Ishikawa (cell line): Measurements from ENCODE around the gene PLAAT3.

ENCODE experiments used
- CEBPB ChIP-seq: IDR thresholded peaks from 2 replicates; pipeline ENCODE4 v1.6.1; 2012
- CREB1 ChIP-seq: IDR thresholded peaks from 2 replicates; pipeline ENCODE4 v1.6.1; 2012; ENCODE audit warnings: low read depth
- EP300 ChIP-seq: IDR thresholded peaks from 2 replicates; pipeline ENCODE4 v1.6.1; 2012; ENCODE audit warnings: borderline replicate concordance
- NFIC ChIP-seq: IDR thresholded peaks from 2 replicates; pipeline ENCODE4 v1.6.1; 2012
- REST ChIP-seq: IDR thresholded peaks from 2 replicates; pipeline ENCODE4 v1.6.1; 2012; ENCODE audit warnings: low read depth, mild to moderate bottlenecking
- TAF1 ChIP-seq: IDR thresholded peaks from 2 replicates; pipeline ENCODE4 v1.6.1; 2012; ENCODE audit warnings: low read depth, mild to moderate bottlenecking
- TCF12 ChIP-seq: IDR thresholded peaks from 2 replicates; pipeline ENCODE4 v1.6.1; 2012; ENCODE audit warnings: low read depth
- TEAD4 ChIP-seq: IDR thresholded peaks from 2 replicates; pipeline ENCODE4 v1.6.1; 2012
- USF1 ChIP-seq: IDR thresholded peaks from 2 replicates; pipeline ENCODE4 v1.6.1; 2012
- TF ChIP-seq, protein P1 (sequence below): IDR thresholded peaks from 2 replicates; pipeline ENCODE4 v1.6.1; 2012

GRCh38 chr11:63599211-63600122, 14.8 kb downstream of the PLAAT3 start:
- TF ChIP-seq TEAD4, result no peak
- no peak for TF ChIP-seq CEBPB
- TF ChIP-seq REST, result no peak
- TF ChIP-seq USF1, result no peak
- no peak for TF ChIP-seq NFIC
- TF ChIP-seq CREB1, result no peak
- TF ChIP-seq, protein P1, sequence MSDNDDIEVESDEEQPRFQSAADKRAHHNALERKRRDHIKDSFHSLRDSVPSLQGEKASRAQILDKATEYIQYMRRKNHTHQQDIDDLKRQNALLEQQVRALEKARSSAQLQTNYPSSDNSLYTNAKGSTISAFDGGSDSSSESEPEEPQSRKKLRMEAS, result no peak
- no peak for TF ChIP-seq TCF12
- TF ChIP-seq TAF1, result no peak
- TF ChIP-seq EP300, result no peak
